ENCODE measurements around the gene ZNF408.
"Not testable (repeated sequence)": the region's sequence is repeated elsewhere in the genome, so short reads cannot be mapped to it uniquely, and the experiment has no call there.

The ZNF408 gene

DNA sequence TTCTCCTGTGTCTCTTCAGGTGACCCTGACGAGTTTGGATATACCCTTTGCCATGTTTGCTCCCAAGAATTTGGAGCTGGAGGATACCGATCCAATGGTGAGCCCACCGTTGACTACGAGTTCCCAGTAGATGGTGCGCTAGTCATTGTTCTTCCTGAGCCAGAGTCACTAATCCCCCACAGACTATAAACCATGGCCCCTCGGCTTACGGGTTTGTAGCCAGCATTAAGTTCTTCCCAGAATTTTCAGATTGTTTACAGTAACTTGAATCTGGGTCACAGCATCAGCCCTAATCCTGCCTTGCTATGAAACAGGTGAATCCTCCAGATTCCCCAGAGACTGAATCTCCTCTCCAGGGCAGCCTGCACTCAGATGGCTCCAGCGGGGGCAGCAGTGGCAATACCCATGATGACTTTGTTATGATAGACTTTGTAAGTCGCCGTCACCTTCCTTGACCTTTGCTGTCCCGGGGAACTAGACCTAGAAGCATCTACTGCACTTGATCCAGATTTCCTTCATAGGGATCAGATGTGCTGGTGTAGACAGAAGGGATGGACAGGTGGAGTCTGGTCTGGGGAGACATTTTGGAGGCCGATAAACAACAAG is 32.2 kb upstream of the ZNF408 start:
- no peak overlapping the region for H3K27ac Mint-ChIP-seq
- H3K9me3 Mint-ChIP-seq = no peaks in the 10 kb centered on the region
- peaks cover 60% of the 10 kb centered on the region for H3K36me3 Mint-ChIP-seq (ENCODE audit: low read depth)
- DNase-seq = no peak
- no peaks in the 10 kb centered on the region for H3K27me3 Mint-ChIP-seq (ENCODE audit: low read depth, poor library complexity)
- no peak overlapping the region for H3K4me3 Mint-ChIP-seq
- H3K4me1 Mint-ChIP-seq = peaks cover 12% of the 10 kb centered on the region
- TF ChIP-seq, protein P1, sequence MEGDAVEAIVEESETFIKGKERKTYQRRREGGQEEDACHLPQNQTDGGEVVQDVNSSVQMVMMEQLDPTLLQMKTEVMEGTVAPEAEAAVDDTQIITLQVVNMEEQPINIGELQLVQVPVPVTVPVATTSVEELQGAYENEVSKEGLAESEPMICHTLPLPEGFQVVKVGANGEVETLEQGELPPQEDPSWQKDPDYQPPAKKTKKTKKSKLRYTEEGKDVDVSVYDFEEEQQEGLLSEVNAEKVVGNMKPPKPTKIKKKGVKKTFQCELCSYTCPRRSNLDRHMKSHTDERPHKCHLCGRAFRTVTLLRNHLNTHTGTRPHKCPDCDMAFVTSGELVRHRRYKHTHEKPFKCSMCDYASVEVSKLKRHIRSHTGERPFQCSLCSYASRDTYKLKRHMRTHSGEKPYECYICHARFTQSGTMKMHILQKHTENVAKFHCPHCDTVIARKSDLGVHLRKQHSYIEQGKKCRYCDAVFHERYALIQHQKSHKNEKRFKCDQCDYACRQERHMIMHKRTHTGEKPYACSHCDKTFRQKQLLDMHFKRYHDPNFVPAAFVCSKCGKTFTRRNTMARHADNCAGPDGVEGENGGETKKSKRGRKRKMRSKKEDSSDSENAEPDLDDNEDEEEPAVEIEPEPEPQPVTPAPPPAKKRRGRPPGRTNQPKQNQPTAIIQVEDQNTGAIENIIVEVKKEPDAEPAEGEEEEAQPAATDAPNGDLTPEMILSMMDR (IDR thresholded peaks at IDR 0.05) = no peak

DNA sequence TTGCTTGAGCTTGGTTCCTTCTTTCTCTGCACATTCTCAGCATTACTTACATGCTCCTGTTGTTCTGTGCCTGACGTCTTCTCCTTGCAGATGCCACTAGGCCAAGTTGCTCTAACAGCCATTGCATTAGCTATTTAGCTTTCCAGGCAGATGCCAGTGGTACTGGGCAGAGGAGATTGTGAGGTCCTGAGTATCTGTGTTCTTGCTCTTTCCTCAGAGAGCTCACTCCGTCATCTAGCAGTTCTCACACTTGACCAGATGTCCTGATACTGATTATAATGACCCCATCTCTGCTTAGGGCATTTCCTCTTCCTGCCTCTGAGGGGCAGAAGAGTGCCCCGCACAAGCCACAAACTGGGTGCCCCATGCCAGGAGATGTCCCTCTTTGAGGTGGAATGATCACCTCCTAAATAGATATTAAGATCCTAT is 31.1 kb upstream of the ZNF408 start:
- Mint-ChIP-seq H3K4me3 (no peak overlapping the region), H3K4me1 (peaks cover 19% of the 10 kb centered on the region), H3K27ac (peak overlapping the region; percentile 57)

DNA sequence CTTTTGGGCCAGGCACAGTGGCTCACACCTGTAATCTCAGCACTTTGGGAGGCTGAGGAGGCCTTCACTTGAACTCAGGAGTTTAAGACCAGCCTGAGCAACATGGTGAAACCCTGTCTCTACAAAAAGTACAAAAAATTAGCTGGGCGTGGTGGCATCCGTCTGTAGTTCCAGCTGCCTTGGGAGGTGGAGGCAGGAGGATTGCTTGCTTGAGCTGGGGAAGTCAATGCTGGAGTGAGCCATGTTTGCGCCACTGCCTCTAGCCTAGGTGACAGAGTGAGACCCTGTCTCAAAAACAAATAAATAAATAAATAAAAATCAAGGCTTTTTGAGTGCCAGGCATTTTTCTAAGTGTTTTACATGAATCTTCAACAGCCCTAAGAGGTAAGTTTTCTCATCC is 30.3 kb upstream of the ZNF408 start:
- not testable (repeated sequence) for H3K27me3 Mint-ChIP-seq (ENCODE audit: low read depth, poor library complexity); H3K9me3 Mint-ChIP-seq; H3K4me3 Mint-ChIP-seq; H3K27ac Mint-ChIP-seq; DNase-seq
- peaks cover 27% of the 10 kb centered on the region for H3K4me1 Mint-ChIP-seq
- H3K36me3 Mint-ChIP-seq (ENCODE audit: low read depth) = peaks cover 45% of the 10 kb centered on the region

More for the DNA sequence above, 31.1 kb upstream of the ZNF408 start:
- Mint-ChIP-seq H3K9me3 (no peaks in the 10 kb centered on the region), H3K36me3 (ENCODE audit: low read depth) (peaks cover 52% of the 10 kb centered on the region), H3K27me3 (ENCODE audit: low read depth, poor library complexity) (no peaks in the 10 kb centered on the region)
- TF ChIP-seq, protein P1 (IDR thresholded peaks at IDR 0.05) = no peak
- no peak for DNase-seq

DNA sequence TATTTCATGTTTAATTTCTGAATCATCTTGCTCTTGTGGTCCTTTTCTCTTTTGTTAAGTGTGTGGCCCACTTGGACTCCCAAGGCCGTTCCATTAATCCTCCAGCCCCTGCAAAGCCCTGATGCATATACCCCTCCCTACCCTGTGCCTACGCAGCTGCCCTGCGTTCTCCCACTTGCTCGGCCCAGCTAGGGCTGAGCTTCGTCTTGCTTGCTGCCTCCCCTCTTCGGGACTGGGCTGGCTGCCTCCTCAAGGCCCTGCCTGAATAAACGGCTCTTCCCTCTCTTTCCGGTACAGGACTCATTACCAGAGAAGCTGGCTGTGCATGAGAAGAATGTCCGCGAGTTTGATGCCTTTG is 28.9 kb upstream of the ZNF408 start:
- TF ChIP-seq, protein P1 (IDR thresholded peaks at IDR 0.05) = no peak
- Mint-ChIP-seq H3K36me3 (ENCODE audit: low read depth) (peaks cover 36% of the 10 kb centered on the region), H3K27ac (peak overlapping the region; percentile 87), H3K4me1 (peaks cover 32% of the 10 kb centered on the region), H3K4me3 (no peak overlapping the region), H3K27me3 (ENCODE audit: low read depth, poor library complexity) (no peaks in the 10 kb centered on the region), H3K9me3 (no peaks in the 10 kb centered on the region)
- no peak for DNase-seq

DNA sequence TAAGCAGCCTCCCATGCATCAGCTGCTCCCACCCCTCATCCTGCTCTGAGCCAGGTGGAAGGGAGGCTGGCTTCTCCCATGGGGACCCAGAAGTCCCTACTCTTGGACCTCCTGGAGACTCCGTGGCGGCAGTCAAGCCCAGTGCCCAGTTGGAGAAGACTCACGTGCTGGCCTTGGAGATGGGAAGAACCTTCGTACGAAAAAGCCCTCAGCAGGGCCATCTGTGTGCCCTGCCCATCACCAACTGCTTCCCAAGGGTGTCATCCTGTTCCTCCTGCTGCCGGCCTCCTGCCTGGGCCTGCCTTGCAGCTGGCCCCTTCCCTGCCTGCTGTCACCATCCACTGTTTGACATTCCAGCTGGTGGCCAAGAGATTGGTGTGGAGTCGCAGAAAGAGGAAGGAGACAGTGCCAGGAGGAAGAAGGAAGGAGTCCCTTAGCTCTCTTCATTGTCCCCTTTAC is 28.4 kb upstream of the ZNF408 start:
- no peak for DNase-seq
- TF ChIP-seq, protein P1 (IDR thresholded peaks at IDR 0.05) = no peak
- no peaks in the 10 kb centered on the region for H3K27me3 Mint-ChIP-seq (ENCODE audit: low read depth, poor library complexity)
- peaks cover 38% of the 10 kb centered on the region for H3K36me3 Mint-ChIP-seq (ENCODE audit: low read depth)
- H3K27ac Mint-ChIP-seq = peak overlapping the region; percentile 67
- no peak overlapping the region for H3K4me3 Mint-ChIP-seq
- peaks cover 34% of the 10 kb centered on the region for H3K4me1 Mint-ChIP-seq
- no peaks in the 10 kb centered on the region for H3K9me3 Mint-ChIP-seq

DNA sequence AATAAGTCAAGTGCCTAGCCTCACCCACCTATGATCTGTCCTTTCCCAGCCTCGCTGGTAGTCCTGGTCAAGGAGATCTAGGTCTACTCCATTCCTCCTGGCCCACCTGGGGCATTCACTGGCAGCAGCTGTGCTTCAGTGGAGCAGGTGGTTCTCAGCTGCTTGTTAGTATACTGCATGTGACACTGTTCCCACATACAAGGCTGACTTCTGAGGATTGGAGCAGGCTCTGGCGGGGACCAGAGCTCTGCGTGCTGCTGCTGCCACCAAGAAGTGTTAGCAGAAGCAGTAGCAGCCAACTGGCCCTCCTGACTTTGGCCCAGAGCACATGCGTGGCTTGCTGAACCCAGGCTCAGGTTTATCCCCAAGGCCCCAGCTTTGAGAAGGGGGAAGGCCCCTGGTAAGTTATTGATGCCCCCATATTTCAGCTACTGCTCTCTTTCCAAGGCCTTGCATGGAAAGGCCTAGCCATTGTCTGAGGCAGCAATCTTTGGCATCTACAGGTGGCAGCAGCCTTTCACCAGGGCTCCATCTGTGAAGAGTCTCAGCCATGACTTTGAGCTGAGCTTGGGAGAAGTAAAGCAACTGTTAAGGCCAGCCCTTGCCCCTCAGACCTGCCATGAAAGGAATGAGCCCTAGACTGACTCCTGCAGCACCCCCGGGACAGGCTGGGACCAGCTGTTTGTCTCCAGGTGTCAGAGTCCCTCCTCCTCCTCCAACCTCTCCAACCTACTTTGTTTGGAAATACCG is 26.9 kb upstream of the ZNF408 start:
- Mint-ChIP-seq H3K27me3 (ENCODE audit: low read depth, poor library complexity) (no peaks in the 10 kb centered on the region), H3K4me3 (no peak overlapping the region), H3K36me3 (ENCODE audit: low read depth) (peaks cover 34% of the 10 kb centered on the region), H3K27ac (peak overlapping the region; percentile 97), H3K9me3 (no peaks in the 10 kb centered on the region), H3K4me1 (peaks cover 39% of the 10 kb centered on the region)
- TF ChIP-seq, protein P1 (IDR thresholded peaks at IDR 0.05) = no peak
- DNase-seq = no peak
